Measurements from ENCODE around the gene PIANP. TPM values are rescaled to one million over a fixed set of nuclear protein-coding genes. Genes with fewer than 3 reads are reported as not detected.

PIANP gene
- total RNA-seq, 1 experiment from 2014 or later: not detected

DNA sequence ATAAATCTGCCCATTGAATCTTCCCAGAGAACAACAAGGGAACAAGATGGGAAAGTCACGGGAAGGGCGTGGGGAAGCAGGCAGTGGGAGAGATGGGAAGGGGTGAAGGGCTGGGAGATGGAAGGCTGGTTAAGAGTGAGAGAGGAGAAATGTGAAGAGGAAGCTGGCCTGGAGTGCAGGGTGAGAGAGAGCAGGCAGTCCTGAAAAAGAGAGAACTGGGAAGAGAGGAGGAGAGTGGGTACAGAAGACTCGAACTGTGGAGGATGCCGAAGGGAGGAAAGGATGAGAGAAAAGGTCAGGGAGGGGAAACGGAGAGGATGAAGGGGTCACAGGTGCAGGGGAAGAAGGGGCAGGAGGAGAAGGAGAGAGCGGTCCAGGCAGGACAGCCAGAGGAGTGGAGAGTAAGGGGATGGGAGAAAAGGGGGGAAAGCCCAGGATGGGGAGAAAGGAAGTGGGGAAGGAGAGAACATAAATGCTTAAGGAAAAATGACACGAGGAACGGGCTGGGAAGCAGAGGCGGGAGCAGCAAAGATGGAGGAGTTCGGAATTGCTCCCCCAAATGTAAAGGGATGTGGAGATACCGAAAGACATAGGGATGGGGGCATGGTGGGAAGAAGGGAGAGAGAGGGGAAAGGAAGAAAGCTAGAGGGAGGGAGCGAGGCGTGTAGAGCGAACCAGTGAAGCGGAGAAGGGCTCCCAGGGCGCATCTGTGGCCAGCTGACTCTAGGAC is 1.2 kb downstream of the PIANP start:
- no peak overlapping the region for H3K27ac ChIP-seq
- no peaks in the 10 kb centered on the region for H3K79me2 ChIP-seq (ENCODE audit: low read depth)
- H3K4me2 ChIP-seq: no peak overlapping the region
- intact Hi-C loops (cut with micrococcal nuclease; ENCODE audit: unreplicated experiment): loop anchor here (10.0 kb wide), 1 partner anchor 715 kb away; no protein-coding TSS in a partner anchor
- H3K27me3 ChIP-seq (ENCODE audit: insufficient read depth, low read depth): peaks cover 60% of the 10 kb centered on the region
- H3F3A ChIP-seq (ENCODE audit: insufficient read depth, low read depth): peaks cover 10% of the 10 kb centered on the region
- no peaks in the 10 kb centered on the region for H3K4me1 ChIP-seq (replicated peaks; ENCODE audit: insufficient read depth)
- ChIA-PET POLR2A (ENCODE audit: unreplicated experiment) (interaction anchor here (0.6 to 0.7 kb wide), 2 partner anchors 322 to 392 kb away, joined by 3 to 5 read pairs; no protein-coding TSS in a partner anchor), CTCF (no interaction called here)
- TF ChIP-seq EZH2 (IDR thresholded peaks at IDR 0.05; ENCODE audit: low read depth): no peak
- no peak for TF ChIP-seq CTCF (conservative IDR thresholded peaks at IDR 0.05)
- no peaks in the 10 kb centered on the region for H3K36me3 ChIP-seq (ENCODE audit: low read depth)
- H3K9me2 ChIP-seq (ENCODE audit: insufficient read depth): no peaks in the 10 kb centered on the region
- no peaks in the 10 kb centered on the region for H4K20me1 ChIP-seq (ENCODE audit: insufficient read depth)
- no peak overlapping the region for H3K4me3 ChIP-seq
- no TSS peak for BruUV-seq (replicated peaks)
- H3K9me3 ChIP-seq (ENCODE audit: insufficient read depth, low read depth): no peaks in the 10 kb centered on the region
- H2AFZ ChIP-seq: no peak overlapping the region
- DNase-seq: no peak

GRCh38 chr12:6698352-6699046 is 2.1 kb downstream of the PIANP start:
- TF ChIP-seq CTCF (conservative IDR thresholded peaks at IDR 0.05) (no peak), EZH2 (IDR thresholded peaks at IDR 0.05; ENCODE audit: low read depth) (no peak)
- Histone ChIP-seq H3K9me2 (ENCODE audit: insufficient read depth) (no peaks in the 10 kb centered on the region), H3K36me3 (ENCODE audit: low read depth) (no peaks in the 10 kb centered on the region), H3K27ac (no peak overlapping the region), H3K9me3 (ENCODE audit: insufficient read depth, low read depth) (no peaks in the 10 kb centered on the region), H3K27me3 (ENCODE audit: insufficient read depth, low read depth) (peaks cover 51% of the 10 kb centered on the region), H3K79me2 (ENCODE audit: low read depth) (no peaks in the 10 kb centered on the region), H3K4me2 (no peak overlapping the region), H4K20me1 (ENCODE audit: insufficient read depth) (no peaks in the 10 kb centered on the region), H2AFZ (no peak overlapping the region), H3K4me3 (no peak overlapping the region), H3K4me1 (replicated peaks; ENCODE audit: insufficient read depth) (no peaks in the 10 kb centered on the region), H3F3A (ENCODE audit: insufficient read depth, low read depth) (peaks cover 10% of the 10 kb centered on the region)
- intact Hi-C loops (cut with micrococcal nuclease; ENCODE audit: unreplicated experiment): loop anchor here (1.0 to 10.0 kb wide), 2 partner anchors 81 to 714 kb away; no protein-coding TSS in a partner anchor
- BruUV-seq (replicated peaks): no TSS peak
- DNase-seq: no peak
- ChIA-PET POLR2A (ENCODE audit: unreplicated experiment) (interaction anchor here (0.6 kb wide), 2 partner anchors 182 to 391 kb away, joined by 4 to 5 read pairs; no protein-coding TSS in a partner anchor), CTCF (interaction anchor here (0.5 to 1.0 kb wide), 6 partner anchors 10 to 135 kb away, joined by 3 to 15 read pairs (median 5); no protein-coding TSS in a partner anchor)

DNA sequence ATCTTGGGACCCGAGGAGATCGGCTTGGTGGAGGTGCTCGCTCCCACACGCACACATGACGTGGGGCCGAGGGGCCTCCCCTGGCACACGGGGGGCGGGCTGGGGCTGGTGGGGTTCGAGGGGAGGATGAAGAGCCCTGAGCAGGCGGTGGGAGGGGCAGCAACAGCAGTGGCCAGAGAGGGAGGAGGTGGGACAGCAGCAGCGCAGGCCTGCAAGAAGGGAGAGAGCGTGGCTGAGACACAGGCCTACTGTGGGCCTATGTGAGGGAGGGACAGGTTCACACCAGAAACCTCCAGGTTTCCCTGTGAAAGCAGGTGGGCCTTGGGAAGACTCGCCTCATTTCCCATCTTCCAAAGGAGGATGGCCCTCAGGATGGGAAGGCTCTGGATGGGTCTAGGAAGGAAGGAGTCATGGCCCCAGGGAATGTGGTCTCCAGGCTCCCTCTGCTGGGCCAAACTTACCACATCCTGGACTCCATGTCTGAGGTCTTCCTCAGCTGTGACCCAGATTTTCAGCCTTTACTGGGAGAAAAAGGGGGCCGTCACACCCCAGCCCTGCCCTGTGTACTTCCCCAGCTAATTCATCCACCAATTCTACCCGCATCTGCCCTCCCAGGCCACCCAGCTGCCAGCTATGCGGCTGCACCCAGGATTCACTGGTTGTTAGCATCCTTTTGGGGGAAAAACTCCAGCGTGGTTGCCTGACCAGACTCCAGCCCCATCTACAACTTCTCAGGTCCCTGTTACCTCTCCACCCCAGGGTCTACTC is 2.8 kb downstream of the PIANP start:
- Histone ChIP-seq H3K9me3 (ENCODE audit: insufficient read depth, low read depth) (no peaks in the 10 kb centered on the region), H2AFZ (no peak overlapping the region), H3K27me3 (ENCODE audit: insufficient read depth, low read depth) (peaks cover 43% of the 10 kb centered on the region), H3K4me1 (replicated peaks; ENCODE audit: insufficient read depth) (no peaks in the 10 kb centered on the region), H3K79me2 (ENCODE audit: low read depth) (no peaks in the 10 kb centered on the region), H3K9me2 (ENCODE audit: insufficient read depth) (no peaks in the 10 kb centered on the region), H3K36me3 (ENCODE audit: low read depth) (no peaks in the 10 kb centered on the region), H3K4me3 (no peak overlapping the region), H3F3A (ENCODE audit: insufficient read depth, low read depth) (peaks cover 10% of the 10 kb centered on the region), H3K4me2 (no peak overlapping the region), H3K27ac (no peak overlapping the region), H4K20me1 (ENCODE audit: insufficient read depth) (no peaks in the 10 kb centered on the region)
- no TSS peak for BruUV-seq (replicated peaks)
- CTCF ChIA-PET: interaction anchor here (0.5 to 1.0 kb wide), 3 partner anchors 9 to 107 kb away, joined by 3 to 15 read pairs (median 4); no protein-coding TSS in a partner anchor
- DNase-seq: peak; percentile 43 to 68
- TF ChIP-seq CTCF (conservative IDR thresholded peaks at IDR 0.05): peak; percentile 74
- no peak for TF ChIP-seq EZH2 (IDR thresholded peaks at IDR 0.05; ENCODE audit: low read depth)
- POLR2A ChIA-PET (ENCODE audit: unreplicated experiment): interaction anchor here (0.6 kb wide), 2 partner anchors 55 to 183 kb away, joined by 4 to 5 read pairs; partner anchors contain the start of gene MLF2
- intact Hi-C loops (cut with micrococcal nuclease; ENCODE audit: unreplicated experiment): loop anchor here (1.0 to 10.0 kb wide), 3 partner anchors 80 to 713 kb away; no protein-coding TSS in a partner anchor
